Osteoblast (primary cell): Measurements from ENCODE around the gene G6PC2. TPM values are rescaled to one million over a fixed set of nuclear protein-coding genes. Genes with fewer than 3 reads are reported as not detected.

Experiments
- DNase-seq: peaks from one replicate; pipeline ENCODE4 v3.0.0; 2011; ENCODE audit warnings: low spot score, mixed read lengths; ENCODE audit not compliant: insufficient read length; ENCODE audit errors: missing footprints
- H2AFZ ChIP-seq: 2 replicates; pipeline ENCODE4 v1.6.0; 2011; ENCODE audit warnings: mild to moderate bottlenecking, low read length
- H3K27ac ChIP-seq: 2 replicates; pipeline ENCODE4 v1.5.1; 2011; ENCODE audit warnings: mild to moderate bottlenecking, low read depth, low read length, moderate library complexity
- H3K27me3 ChIP-seq: 2 replicates; pipeline ENCODE4 v1.6.0; 2012; ENCODE audit warnings: mild to moderate bottlenecking, control low read depth, inconsistent platforms, low read length, moderate library complexity; ENCODE audit not compliant: insufficient read depth
- H3K36me3 ChIP-seq: 2 replicates; pipeline ENCODE4 v1.5.1; 2011; ENCODE audit warnings: mild to moderate bottlenecking, low read length, control low read depth, moderate library complexity; ENCODE audit not compliant: insufficient read depth
- H3K4me1 ChIP-seq: 2 replicates; pipeline ENCODE4 v1.5.1; 2011; ENCODE audit warnings: mild to moderate bottlenecking, low read length, control low read depth, moderate library complexity; ENCODE audit not compliant: insufficient read depth
- H3K4me2 ChIP-seq: 2 replicates; pipeline ENCODE4 v1.6.0; 2011; ENCODE audit warnings: mild to moderate bottlenecking, low read length; ENCODE audit not compliant: insufficient read depth
- H3K4me3 ChIP-seq: fragments of 200-600 bp; sonication (generic); 3 replicates; pipeline ENCODE4 v1.5.1; 2012; ENCODE audit warnings: mild to moderate bottlenecking, low read length, inconsistent platforms; ENCODE audit not compliant: insufficient read depth
- H3K79me2 ChIP-seq: 2 replicates; pipeline ENCODE4 v1.6.0; 2012; ENCODE audit warnings: mild to moderate bottlenecking, low read length, control low read depth, inconsistent platforms; ENCODE audit not compliant: insufficient read depth
- H3K9me3 ChIP-seq: 2 replicates; pipeline ENCODE4 v1.5.1; 2011; ENCODE audit warnings: low read depth, low read length, control low read depth
- H4K20me1 ChIP-seq: 2 replicates; pipeline ENCODE4 v1.6.0; 2012; ENCODE audit warnings: mild to moderate bottlenecking, low read length, control low read depth; ENCODE audit not compliant: insufficient read depth
- CTCF ChIP-seq: IDR thresholded peaks from 2 replicates; pipeline ENCODE4 v1.5.1; 2011; ENCODE audit warnings: mild to moderate bottlenecking, low read depth, low read length, moderate library complexity; ENCODE audit errors: extremely low read depth
- total RNA-seq: library from RNA; depleted of rRNA; stranded (reverse); fragments of >200 nt; gene quantifications from 2 replicates; pipeline ENCODE4 v1.2.3, GENCODE V29; 2012

Gene G6PC2
- not detected in 2 replicates for total RNA-seq

DNA sequence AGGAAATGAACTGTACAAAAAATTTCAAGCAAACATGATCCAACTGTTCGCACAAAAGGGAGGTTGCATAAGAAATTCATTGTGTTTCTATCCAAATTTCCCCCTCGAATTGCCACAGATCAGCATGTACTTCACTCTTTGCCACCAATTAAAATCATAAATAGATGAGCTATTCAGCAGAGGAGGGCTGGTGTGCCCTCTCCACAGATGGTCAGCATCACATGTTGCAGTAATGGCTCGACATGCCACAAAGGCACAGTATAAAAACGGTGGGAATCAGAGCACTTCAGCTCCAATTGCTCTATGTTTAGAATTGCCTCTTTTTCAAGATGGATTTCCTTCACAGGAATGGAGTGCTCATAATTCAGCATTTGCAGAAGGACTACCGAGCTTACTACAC lies at the start of gene G6PC2:
Gene G6PC2, plus strand, starts transcription at position 289 of the 400 bp plus-strand sequence. Its CDS starts 41 bp downstream, at position 330.
- H3K79me2 ChIP-seq, result no peaks in the 10 kb centered on the region
- H2AFZ ChIP-seq, result no peak within 1 kb of the TSS
- H3K4me2 ChIP-seq, result no peak within 1 kb of the TSS
- no peaks in the 10 kb centered on the region for H4K20me1 ChIP-seq
- no peaks in the 10 kb centered on the region for H3K9me3 ChIP-seq
- no peak for DNase-seq
- no peak for TF ChIP-seq CTCF
- no peaks in the 10 kb centered on the region for H3K4me1 ChIP-seq
- no peaks in the 10 kb centered on the region for H3K36me3 ChIP-seq
- H3K27me3 ChIP-seq, result peaks cover 38% of the 10 kb centered on the region
- H3K27ac ChIP-seq, result no peak within 1 kb of the TSS
- no peak within 1 kb of the TSS for H3K4me3 ChIP-seq

DNA sequence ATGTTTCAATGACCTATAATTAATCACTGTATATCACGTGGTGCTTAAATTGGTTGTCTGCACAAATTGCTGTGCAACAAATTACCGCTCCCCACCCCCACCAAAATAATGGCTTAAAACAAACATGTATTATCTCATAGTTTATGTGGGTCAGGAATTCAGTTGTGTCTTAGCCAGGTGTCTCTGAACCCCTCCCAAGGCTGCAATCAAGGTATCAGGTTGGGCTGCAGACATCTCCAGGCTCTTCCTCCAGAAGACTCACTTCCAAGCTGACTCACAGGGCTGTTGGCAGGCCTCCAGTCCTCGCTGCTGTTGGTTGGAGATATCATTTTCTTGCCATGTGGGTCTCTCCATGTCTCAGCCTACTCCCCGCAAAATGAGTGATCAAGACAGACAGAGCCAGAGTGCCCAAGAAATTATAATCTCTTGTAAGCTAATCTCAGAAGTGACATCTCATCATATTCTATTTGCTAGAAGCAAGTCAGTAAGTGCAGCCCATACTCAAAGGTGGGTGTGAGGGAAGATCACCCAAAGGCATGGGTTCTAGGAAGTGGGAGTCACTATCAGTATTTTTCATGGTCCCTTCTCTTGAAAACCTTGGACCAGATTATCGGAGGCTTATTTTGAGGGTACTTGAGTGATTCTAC lies 49.3 kb upstream of the G6PC2 start:
- TF ChIP-seq CTCF, result no peak
- Histone ChIP-seq H3K36me3 (no peaks in the 10 kb centered on the region), H2AFZ (no peak overlapping the region), H3K9me3 (no peaks in the 10 kb centered on the region), H3K27me3 (no peaks in the 10 kb centered on the region), H3K4me1 (no peaks in the 10 kb centered on the region), H3K79me2 (no peaks in the 10 kb centered on the region), H3K4me2 (no peak overlapping the region), H4K20me1 (no peaks in the 10 kb centered on the region), H3K27ac (no peak overlapping the region), H3K4me3 (no peak overlapping the region)
- no peak for DNase-seq

GRCh38 chr2:168852481-168852880 lies 48.6 kb upstream of the G6PC2 start:
- Histone ChIP-seq H3K9me3 (no peaks in the 10 kb centered on the region), H4K20me1 (no peaks in the 10 kb centered on the region), H3K27me3 (no peaks in the 10 kb centered on the region), H3K27ac (no peak overlapping the region), H3K4me2 (no peak overlapping the region), H3K4me1 (no peaks in the 10 kb centered on the region), H3K4me3 (no peak overlapping the region), H3K36me3 (no peaks in the 10 kb centered on the region), H3K79me2 (no peaks in the 10 kb centered on the region), H2AFZ (no peak overlapping the region)
- TF ChIP-seq CTCF, result no peak
- no peak for DNase-seq

DNA sequence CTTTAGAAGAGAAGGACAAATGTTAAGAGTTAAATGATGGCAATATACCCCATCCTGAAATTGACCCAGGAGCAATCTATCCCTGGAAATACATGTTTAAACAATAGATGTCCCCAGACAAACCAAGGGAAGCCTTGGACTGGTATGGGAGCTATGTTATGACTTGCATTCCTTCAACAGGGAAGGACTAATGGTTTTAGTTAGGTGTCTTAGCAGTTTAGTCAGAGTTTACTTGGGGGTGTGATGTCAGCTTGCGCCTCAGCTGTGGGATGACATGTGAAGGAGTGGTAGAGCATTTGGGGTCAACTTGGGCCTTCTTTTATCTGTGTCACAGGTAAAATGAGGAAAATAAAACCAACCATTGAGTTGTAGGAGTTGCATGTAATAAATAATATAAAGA lies 47.6 kb upstream of the G6PC2 start:
- Histone ChIP-seq H3K4me3 (no peak overlapping the region), H3K27ac (no peak overlapping the region), H3K4me1 (no peaks in the 10 kb centered on the region), H3K27me3 (no peaks in the 10 kb centered on the region), H4K20me1 (no peaks in the 10 kb centered on the region), H3K79me2 (no peaks in the 10 kb centered on the region), H3K4me2 (no peak overlapping the region), H3K36me3 (no peaks in the 10 kb centered on the region), H2AFZ (no peak overlapping the region), H3K9me3 (no peaks in the 10 kb centered on the region)
- TF ChIP-seq CTCF, result no peak
- no peak for DNase-seq
